IMR-90 (cell line): Measurements from ENCODE around the gene CCDC63. TPM values are rescaled to one million over a fixed set of nuclear protein-coding genes. Genes with fewer than 3 reads are reported as not detected.

Experiments
- ATAC-seq: fragments of 200-7000 bp; cut with Tn5 transposase; 2 replicates; pipeline ENCODE4 v1.9.1; 2020; ENCODE audit warnings: low read depth, mild to moderate bottlenecking, moderate library complexity
- BruUV-seq: library from RNA; stranded (reverse); fragments of 400-500 nt; replicated peaks from 2 replicates; lab custom pipeline; 2021; lab: Mats Ljungman, UMichigan
- CTCF ChIA-PET: fragments of 300-600 bp; formaldehyde crosslinking; extraction: SDS; loops from one replicate; lab custom pipeline; 2021; ENCODE audit warnings: antibody characterized with exemption; lab: Yijun Ruan, JAX
- POLR2A ChIA-PET: fragments of 300-600 bp; sonication (Branson Sonifier 250); formaldehyde crosslinking; loops from one replicate; lab custom pipeline; 2022; ENCODE audit warnings: antibody characterized with exemption; ENCODE audit not compliant: unreplicated experiment; lab: Charles Lee
- DNase-seq: peaks from one replicate; pipeline ENCODE4 v3.0.0; 2013
- H2AFZ ChIP-seq: replicated peaks from 2 replicates; pipeline ENCODE3; 2013; ENCODE audit warnings: low read length, mild to moderate bottlenecking; ENCODE audit not compliant: poor library complexity
- H2AK5ac ChIP-seq: 2 replicates; pipeline ENCODE4 v1.6.1; 2013; ENCODE audit warnings: low read depth, low read length, inconsistent platforms
- H2AK9ac ChIP-seq: replicated peaks from 2 replicates; pipeline ENCODE3; 2013; ENCODE audit warnings: mild to moderate bottlenecking, low read depth, low read length, moderate library complexity; ENCODE audit not compliant: poor library complexity
- H2BK120ac ChIP-seq: 2 replicates; pipeline ENCODE4 v1.6.1; 2013; ENCODE audit warnings: low read depth, low read length, inconsistent platforms
- H2BK15ac ChIP-seq: 3 replicates; pipeline ENCODE4 v1.6.1; 2013; ENCODE audit warnings: low read depth, low read length, inconsistent platforms
- H2BK20ac ChIP-seq: 2 replicates; pipeline ENCODE4 v1.6.1; 2013; ENCODE audit warnings: low read depth, mild to moderate bottlenecking, inconsistent platforms, low read length, moderate library complexity
- H2BK5ac ChIP-seq: 2 replicates; pipeline ENCODE4 v1.6.1; 2013; ENCODE audit warnings: mild to moderate bottlenecking, low read depth, low read length, inconsistent platforms; ENCODE audit not compliant: poor library complexity, severe bottlenecking
- H3K14ac ChIP-seq: replicated peaks from 2 replicates; pipeline ENCODE4 v1.6.1; 2013; ENCODE audit warnings: low read depth, low read length, inconsistent platforms
- H3K18ac ChIP-seq: 2 replicates; pipeline ENCODE4 v1.6.1; 2013; ENCODE audit warnings: low read depth, low read length, control low read depth
- H3K23ac ChIP-seq: 2 replicates; pipeline ENCODE4 v1.6.1; 2013; ENCODE audit warnings: low read depth, low read length, inconsistent platforms
- H3K27ac ChIP-seq: 2 replicates; pipeline ENCODE4 v1.5.1; 2013; ENCODE audit warnings: mild to moderate bottlenecking, control low read depth, low read length; ENCODE audit not compliant: insufficient read depth
- H3K27me3 ChIP-seq: 2 replicates; pipeline ENCODE4 v1.6.1; 2013; ENCODE audit warnings: low read length; ENCODE audit not compliant: control insufficient read depth, insufficient read depth
- H3K36me3 ChIP-seq: 2 replicates; pipeline ENCODE4 v1.6.1; 2013; ENCODE audit warnings: low read length, mixed read lengths; ENCODE audit not compliant: control insufficient read depth, insufficient read depth
- H3K4ac ChIP-seq: 2 replicates; pipeline ENCODE4 v1.6.1; 2013; ENCODE audit warnings: low read depth, low read length, inconsistent platforms
- H3K4me1 ChIP-seq: 2 replicates; pipeline ENCODE4 v1.6.1; 2013; ENCODE audit warnings: low read length, mixed read lengths; ENCODE audit not compliant: control insufficient read depth, insufficient read depth
- H3K4me2 ChIP-seq: 2 replicates; pipeline ENCODE4 v1.6.1; 2013; ENCODE audit warnings: low read depth, mild to moderate bottlenecking, control low read depth, low read length, moderate library complexity
- H3K4me3 ChIP-seq: 2 replicates; pipeline ENCODE4 v1.5.1; 2013; ENCODE audit warnings: low read depth, mild to moderate bottlenecking, control low read depth, low read length, moderate library complexity; ENCODE audit not compliant: insufficient read depth
- H3K56ac ChIP-seq: 2 replicates; pipeline ENCODE4 v1.6.1; 2013; ENCODE audit warnings: low read length, inconsistent platforms; ENCODE audit not compliant: insufficient read depth; ENCODE audit errors: extremely low read depth
- H3K79me1 ChIP-seq, 2 experiments: 2 replicates each; pipeline ENCODE4 v1.6.1; 2013; ENCODE audit warnings: low read length in 2 of 2, inconsistent platforms in 1 of 2, low read depth in 1 of 2
- H3K9ac ChIP-seq: 2 replicates; pipeline ENCODE4 v1.6.1; 2013; ENCODE audit warnings: low read depth, low read length, control low read depth
- H3K9me1 ChIP-seq: 2 replicates; pipeline ENCODE4 v1.6.1; 2013; ENCODE audit warnings: low read length, inconsistent platforms; ENCODE audit not compliant: insufficient read depth
- H3K9me3 ChIP-seq: 2 replicates; pipeline ENCODE4 v1.6.1; 2013; ENCODE audit warnings: low read length; ENCODE audit not compliant: control insufficient read depth, insufficient read depth
- H4K20me1 ChIP-seq: 2 replicates; pipeline ENCODE4 v1.6.1; 2013; ENCODE audit warnings: low read length, inconsistent platforms; ENCODE audit not compliant: insufficient read depth
- H4K5ac ChIP-seq: 2 replicates; pipeline ENCODE4 v1.6.1; 2013; ENCODE audit warnings: mild to moderate bottlenecking, low read depth, low read length, control low read depth
- H4K8ac ChIP-seq, 2 experiments: 2 replicates each; pipeline ENCODE4 v1.6.1; 2013; ENCODE audit warnings: low read depth in 2 of 2, low read length in 2 of 2, control low read depth in 1 of 2, inconsistent platforms in 1 of 2
- H4K91ac ChIP-seq: 2 replicates; pipeline ENCODE4 v1.6.1; 2013; ENCODE audit warnings: low read depth, low read length, inconsistent platforms; ENCODE audit not compliant: insufficient read depth
- BHLHE40 ChIP-seq: fragments of 150-350 bp; IDR thresholded peaks from 2 replicates; pipeline ENCODE4 v1.6.1; 2016; ENCODE audit warnings: mild to moderate bottlenecking, low read depth, low read length
- CHD1 ChIP-seq: IDR thresholded peaks from 2 replicates; pipeline ENCODE4 v1.6.1; 2012; ENCODE audit warnings: low read depth, low read length, improper control_type of control experiment
- CTCF ChIP-seq: conservative IDR thresholded peaks from 2 replicates; pipeline ENCODE4 v1.5.1; 2012; ENCODE audit warnings: mild to moderate bottlenecking, low read depth, low read length, improper control_type of control experiment
- ELK1 ChIP-seq: fragments of 150-350 bp; IDR thresholded peaks from 2 replicates; pipeline ENCODE4 v1.6.1; 2016; ENCODE audit warnings: low read depth, mild to moderate bottlenecking, low read length, moderate library complexity, borderline replicate concordance
- MAZ ChIP-seq: IDR thresholded peaks from 2 replicates; pipeline ENCODE4 v1.6.1; 2012; ENCODE audit warnings: low read depth, mild to moderate bottlenecking, low read length, improper control_type of control experiment, moderate library complexity, borderline replicate concordance
- NFE2L2 ChIP-seq: fragments of 150-350 bp; IDR thresholded peaks from 2 replicates; pipeline ENCODE4 v1.6.1; 2016; ENCODE audit warnings: low read depth, mild to moderate bottlenecking, low read length
- POLR2A ChIP-seq: IDR thresholded peaks from 2 replicates; pipeline ENCODE4 v1.6.1; 2012; ENCODE audit warnings: mild to moderate bottlenecking, low read depth, low read length
- RAD21 ChIP-seq: IDR thresholded peaks from 2 replicates; pipeline ENCODE4 v1.6.1; 2012; ENCODE audit warnings: low read length, improper control_type of control experiment
- RCOR1 ChIP-seq: IDR thresholded peaks from 2 replicates; pipeline ENCODE4 v1.6.1; 2012; ENCODE audit warnings: mild to moderate bottlenecking, low read length, improper control_type of control experiment; ENCODE audit not compliant: insufficient replicate concordance
- RFX5 ChIP-seq: IDR thresholded peaks from 2 replicates; pipeline ENCODE4 v1.8.0; 2012; ENCODE audit warnings: low read depth, mild to moderate bottlenecking, low read length, moderate library complexity
- USF2 ChIP-seq: fragments of 150-350 bp; IDR thresholded peaks from 2 replicates; pipeline ENCODE4 v1.6.1; 2017; ENCODE audit warnings: mild to moderate bottlenecking, antibody characterized with exemption, low read length, low read depth
- WGBS, 2 experiments: methylation state at CpG; one replicate each; pipeline versions ENCODE4 v1.1.5 to v1.1.7; 2013; ENCODE audit warnings: missing lambda C conversion rate in 2 of 2; ENCODE audit not compliant: insufficient read length in 1 of 2; ENCODE audit errors: extremely low coverage in 2 of 2; 5-methylcytosine and 5-hydroxymethylcytosine counted together
- dilution Hi-C: fragments of 300-500 bp; cut with HindIII; formaldehyde crosslinking; loops from one replicate; pipeline ENCODE4 v1.14.3; 2018; ENCODE audit warnings: low sequenced_read_pairs; ENCODE audit not compliant: unreplicated experiment
- in situ Hi-C: fragments of 300-500 bp; cut with MboI; formaldehyde crosslinking; loops from 3 replicates; pipeline ENCODE4 v1.14.3; 2019; ENCODE audit warnings: low sequenced_read_pairs, inconsistent platforms, mixed read lengths
- intact Hi-C: fragments of 100-400 bp; cut with micrococcal nuclease; formaldehyde crosslinking; loops from 2 replicates; pipeline ENCODE4 v1.10.0; 2022
- polyA plus RNA-seq, 3 experiments: library from polyadenylated mRNA; depleted of rRNA; stranded (reverse); fragments of >200 nt; gene quantifications; 2 replicates each; pipeline ENCODE4 v1.2.3, GENCODE V29; 2012; ENCODE audit warnings: low replicate concordance in 1 of 3
- total RNA-seq: library from RNA; depleted of rRNA; stranded (reverse); fragments of >200 nt; gene quantifications from 2 replicates; pipeline ENCODE4 v1.2.3, GENCODE V29; 2012

Gene CCDC63
- total and polyA plus RNA-seq, 2 of the 4 experiments (the other 2 are of a cell fraction), result not detected

GRCh38 chr12:110848314-110848923 lies 1.6 kb downstream of the CCDC63 start:
- Histone ChIP-seq H2AK9ac (no peak overlapping the region), H3K27ac (no peak overlapping the region), H3K9ac (no peak overlapping the region), H2BK15ac (no peak overlapping the region), H3K27me3 (peaks cover 28% of the 10 kb centered on the region), H3K79me1 (no peaks in the 10 kb centered on the region), H2BK120ac (no peak overlapping the region), H3K23ac (no peak overlapping the region), H3K9me1 (no peaks in the 10 kb centered on the region), H2AK5ac (no peak overlapping the region), H3K56ac (no peak overlapping the region), H3K36me3 (no peaks in the 10 kb centered on the region), H4K8ac (no peak overlapping the region), H2AFZ (no peak overlapping the region), H3K9me3 (no peaks in the 10 kb centered on the region), H4K20me1 (no peaks in the 10 kb centered on the region), H3K4me2 (no peak overlapping the region), H2BK5ac (no peak overlapping the region), H3K4me1 (no peaks in the 10 kb centered on the region), H4K91ac (no peak overlapping the region), H3K4me3 (no peak overlapping the region), H3K4ac (no peak overlapping the region), H2BK20ac (no peak overlapping the region), H4K5ac (no peak overlapping the region), H3K14ac (no peak overlapping the region), H3K18ac (no peak overlapping the region)
- in situ Hi-C loops (no loop called here), dilution Hi-C loops (no loop called here), intact Hi-C loops (no loop called here)
- DNase-seq, result no peak
- no peak for ATAC-seq
- ChIA-PET POLR2A (no interaction called here), CTCF (no interaction called here)
- no peak for TF ChIP-seq NFE2L2
- TF ChIP-seq RCOR1, result no peak
- no peak for TF ChIP-seq BHLHE40
- TF ChIP-seq USF2, result no peak
- TF ChIP-seq POLR2A, result no peak
- no peak for TF ChIP-seq MAZ
- TF ChIP-seq RFX5, result no peak
- TF ChIP-seq ELK1, result no peak
- no peak for TF ChIP-seq CHD1
- TF ChIP-seq RAD21, result no peak
- no peak for TF ChIP-seq CTCF
- WGBS, 2 experiments, result 0% methylated on average over 1 of the region's 6 CpGs; no CpG with 5 or more reads in 1 of the 2 experiments
- BruUV-seq, result no TSS peak
